HG03521 (cell line): ENCODE results near the gene RPLP2.

ENCODE experiments used
- ATAC-seq: cut with Tn5 transposase; IDR thresholded peaks from one replicate; pipeline ENCODE4 v1.9.1; 2021; ENCODE audit warnings: mild to moderate bottlenecking, moderate library complexity; ENCODE audit not compliant: unreplicated experiment

Gene RPLP2

GRCh38 chr11:833114-833791 lies 23.5 kb downstream of the RPLP2 start:
- ATAC-seq = no peak

DNA sequence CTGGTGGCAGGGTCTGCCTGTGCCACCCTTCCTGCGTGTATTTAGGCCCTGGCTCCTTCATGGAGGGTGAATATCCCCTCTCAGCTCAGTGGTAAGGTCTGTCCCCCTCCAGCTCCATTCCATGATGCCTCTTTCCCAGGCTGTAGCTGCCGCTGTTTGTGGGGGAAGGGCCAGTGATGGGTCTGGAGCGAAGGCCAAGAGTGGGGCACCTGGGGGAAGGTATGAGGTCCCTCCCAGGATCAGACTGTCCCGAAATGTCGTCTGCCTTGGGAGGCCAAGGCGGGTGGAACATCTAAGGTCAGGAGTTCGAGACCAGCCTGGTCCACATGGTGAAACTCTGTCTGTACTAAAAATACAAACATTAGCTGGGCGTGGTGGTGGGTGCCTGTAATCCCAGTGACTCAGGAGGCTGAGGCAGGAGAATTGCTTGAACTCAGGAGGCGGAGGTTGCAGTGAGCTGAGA lies 24.1 kb downstream of the RPLP2 start:
- ATAC-seq = no peak

DNA sequence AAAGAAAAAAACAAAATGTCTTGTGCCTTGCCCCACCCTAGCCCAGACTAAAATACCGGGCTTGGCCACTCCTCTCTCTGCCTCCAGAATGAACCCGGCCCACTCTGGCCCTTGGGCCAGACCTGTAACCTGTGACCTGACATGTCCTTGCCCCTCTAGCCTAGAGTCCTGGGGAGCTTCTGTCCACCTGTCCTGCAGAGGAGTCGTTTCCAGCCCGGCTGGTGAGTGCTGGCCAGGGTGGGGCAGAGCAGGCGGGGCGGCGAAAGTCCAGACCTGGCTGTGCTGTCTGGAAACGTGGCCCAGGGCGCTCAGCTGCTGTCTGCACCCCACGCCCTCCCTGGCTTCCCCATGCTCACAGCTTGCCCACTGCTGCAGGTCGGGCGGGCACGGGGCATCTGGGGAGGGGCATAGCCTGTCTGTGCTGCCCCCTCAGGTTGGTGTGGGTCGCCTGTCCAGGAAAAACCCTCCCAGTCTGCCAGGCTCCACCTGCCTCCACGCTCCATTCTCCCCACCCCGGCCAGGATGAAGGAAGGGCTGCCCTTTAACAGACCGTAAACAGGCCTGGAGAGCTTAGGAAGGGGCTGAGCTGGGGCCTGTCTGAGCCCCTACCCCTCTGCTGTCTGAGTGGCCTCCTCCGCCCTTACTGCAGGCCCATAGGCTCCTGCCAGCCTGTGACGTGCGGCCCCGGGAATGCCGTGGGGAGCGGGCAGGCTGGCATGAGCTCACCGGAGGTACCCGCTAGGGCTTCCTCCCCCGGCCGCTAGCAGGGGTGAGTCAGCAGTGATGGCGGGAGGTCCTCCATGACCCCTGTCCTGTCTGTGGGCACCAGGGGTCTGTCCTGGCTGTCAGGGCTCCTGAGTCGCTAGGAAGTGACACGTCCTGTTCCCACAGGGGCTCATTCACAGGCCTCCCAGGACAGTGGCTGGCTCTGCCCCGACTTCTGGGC lies 24.9 kb downstream of the RPLP2 start:
- no peak for ATAC-seq

GRCh38 chr11:836274-836673 lies 26.5 kb downstream of the RPLP2 start:
- ATAC-seq = no peak

DNA sequence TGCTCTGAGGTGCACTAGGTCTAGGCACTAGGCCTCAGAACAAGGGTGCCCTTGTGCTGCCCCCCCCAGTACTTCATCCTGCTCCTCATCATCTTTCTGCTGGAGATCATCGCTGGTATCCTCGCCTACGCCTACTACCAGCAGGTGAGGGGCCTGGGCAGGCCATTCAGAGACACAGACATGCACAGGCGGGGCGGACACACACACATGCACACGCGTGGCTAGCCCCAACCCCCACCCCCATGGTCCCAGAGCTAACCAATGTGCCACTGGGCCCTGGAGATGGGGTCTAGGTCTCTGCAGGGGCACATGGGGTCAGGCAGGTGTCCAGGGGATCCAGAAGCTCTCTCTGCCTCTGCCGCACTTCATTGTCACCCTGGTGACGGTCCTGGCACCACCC lies 26.9 kb downstream of the RPLP2 start:
- no peak for ATAC-seq

DNA sequence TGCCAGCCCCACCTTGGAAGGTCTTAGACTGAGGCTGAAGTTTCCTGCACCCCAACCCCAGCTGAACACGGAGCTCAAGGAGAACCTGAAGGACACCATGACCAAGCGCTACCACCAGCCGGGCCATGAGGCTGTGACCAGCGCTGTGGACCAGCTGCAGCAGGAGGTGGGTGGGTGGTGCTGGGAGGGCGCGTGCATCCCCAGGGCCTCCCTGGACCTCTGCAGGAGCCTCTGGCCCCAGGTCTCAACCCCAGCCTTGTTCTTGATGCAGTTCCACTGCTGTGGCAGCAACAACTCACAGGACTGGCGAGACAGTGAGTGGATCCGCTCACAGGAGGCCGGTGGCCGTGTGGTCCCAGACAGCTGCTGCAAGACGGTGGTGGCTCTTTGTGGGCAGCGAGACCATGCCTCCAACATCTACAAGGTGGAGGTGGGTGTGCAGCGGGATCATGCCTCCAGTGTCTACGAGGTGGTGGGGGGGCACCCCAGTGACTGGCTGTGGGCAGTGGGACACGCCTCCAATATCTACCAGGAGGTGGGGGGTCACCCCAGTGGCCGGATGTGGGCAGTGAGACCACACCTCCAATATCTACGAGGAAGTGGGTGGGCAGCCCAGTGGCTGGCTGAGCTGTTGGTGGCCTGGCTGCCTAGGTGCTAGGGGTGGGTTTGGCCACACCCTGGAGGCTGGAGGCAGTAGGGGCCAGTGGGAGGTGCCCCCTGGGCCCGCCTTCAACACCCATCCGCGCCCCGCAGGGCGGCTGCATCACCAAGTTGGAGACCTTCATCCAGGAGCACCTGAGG lies 27.6 kb downstream of the RPLP2 start:
- no peak for ATAC-seq

DNA sequence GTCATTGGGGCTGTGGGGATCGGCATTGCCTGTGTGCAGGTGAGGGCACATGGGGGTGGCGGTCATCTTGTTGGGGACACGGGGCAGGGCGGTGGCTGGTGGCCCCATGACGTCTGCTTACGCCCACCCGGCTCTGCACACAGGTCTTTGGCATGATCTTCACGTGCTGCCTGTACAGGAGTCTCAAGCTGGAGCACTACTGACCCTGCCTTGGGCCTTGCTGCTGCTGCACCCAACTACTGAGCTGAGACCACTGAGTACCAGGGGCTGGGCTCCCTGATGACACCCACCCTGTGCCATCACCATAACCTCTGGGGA lies 28.2 kb downstream of the RPLP2 start:
- no peak for ATAC-seq

DNA sequence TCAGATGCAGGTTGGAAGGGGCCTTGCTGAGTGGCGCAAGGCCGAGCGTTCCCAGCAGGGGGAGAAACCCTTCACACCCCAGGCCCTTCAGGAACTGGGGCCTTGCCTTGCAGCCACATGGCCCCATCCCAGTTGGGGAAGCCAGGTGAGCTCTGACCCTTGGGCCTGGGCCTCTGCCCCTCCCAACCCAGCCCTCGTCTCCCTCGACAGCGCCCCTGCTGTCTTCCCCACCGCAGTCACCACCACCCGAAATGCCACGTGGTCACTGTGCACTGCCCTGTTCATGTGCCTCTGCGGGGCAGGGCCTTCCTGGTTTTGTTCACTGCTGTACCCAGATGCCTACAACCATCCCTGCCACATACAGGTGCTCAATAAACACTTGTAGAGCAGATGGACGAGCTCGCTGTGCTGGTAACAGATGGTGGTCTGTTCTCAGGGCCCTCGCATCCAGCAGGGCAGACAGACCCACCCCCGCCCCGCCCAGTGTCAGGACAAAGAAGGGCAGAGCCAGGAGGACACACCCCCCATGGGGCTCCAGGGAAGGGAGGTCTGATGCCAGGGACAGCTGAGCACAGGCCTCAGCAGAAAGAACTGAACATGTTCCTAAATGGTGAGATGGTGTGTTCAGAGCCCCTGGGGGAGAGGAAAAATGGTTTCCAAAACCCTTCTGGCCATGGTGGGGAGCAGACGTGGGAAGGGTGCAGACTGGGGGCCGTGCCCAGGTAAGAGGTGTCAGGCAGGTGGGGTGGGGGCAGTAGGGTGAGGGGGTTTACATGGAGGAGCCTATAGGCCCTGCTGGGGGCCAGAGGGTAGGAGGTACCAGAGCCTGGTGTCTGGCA lies 28.9 kb downstream of the RPLP2 start:
- no peak for ATAC-seq

GRCh38 chr11:839280-839623 lies 29.5 kb downstream of the RPLP2 start:
- no peak for ATAC-seq

DNA sequence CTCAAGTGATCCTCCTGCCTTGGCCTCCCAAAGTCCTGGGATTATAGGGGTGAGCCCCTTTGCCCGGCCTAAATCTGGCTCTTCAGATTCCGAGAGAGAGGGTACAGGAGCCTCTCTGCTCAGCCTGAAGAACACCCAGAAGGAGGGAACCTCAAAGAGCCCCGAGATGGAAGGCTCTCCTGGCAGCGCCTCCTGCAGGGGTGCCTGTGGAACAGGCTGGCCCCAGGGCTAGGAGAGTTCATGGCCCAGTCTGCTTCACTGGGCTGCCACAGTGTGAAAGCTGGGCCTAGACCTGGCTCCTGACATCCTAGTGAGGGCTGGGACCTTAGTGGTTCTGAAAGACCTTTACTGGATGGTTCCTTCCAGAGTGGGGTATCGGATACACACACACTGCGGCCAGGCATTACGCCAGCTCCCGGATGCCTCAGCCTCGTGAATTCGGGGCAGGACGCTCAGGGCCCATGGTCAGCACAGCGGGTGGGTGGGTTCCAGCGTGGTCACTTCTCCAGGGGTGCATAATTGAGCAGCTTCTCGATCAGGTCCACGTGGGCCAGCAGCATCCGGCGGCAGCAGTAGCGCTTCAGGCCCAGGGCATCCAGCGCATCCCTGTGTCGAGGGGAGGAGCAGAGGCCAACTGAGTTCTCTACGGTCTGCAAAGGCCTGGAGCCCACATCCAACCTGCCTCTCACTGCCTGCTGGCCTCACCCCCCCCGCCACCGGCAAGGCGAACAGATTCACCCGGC lies 30.3 kb downstream of the RPLP2 start:
- ATAC-seq = no peak

DNA sequence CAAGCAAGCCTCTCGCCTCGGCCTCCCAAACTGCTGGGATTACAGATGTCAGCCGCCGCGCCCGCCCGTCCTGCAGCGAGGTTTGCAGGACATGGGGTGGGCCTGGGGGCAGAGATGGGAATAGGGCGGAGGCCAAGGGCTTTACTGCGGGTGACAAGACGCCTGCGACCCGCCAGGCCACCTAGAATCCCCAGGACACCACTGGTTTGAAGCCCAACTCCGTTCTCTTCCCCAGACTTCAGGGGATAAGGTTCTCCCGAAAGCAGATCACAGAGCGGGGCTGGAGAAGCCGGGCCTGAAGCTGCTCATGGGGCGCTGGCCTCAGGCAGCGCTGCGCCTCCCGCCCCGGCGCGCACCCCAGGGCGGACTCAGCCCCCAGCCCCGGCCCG lies 32.2 kb downstream of the RPLP2 start:
- ATAC-seq = peak; percentile 16

DNA sequence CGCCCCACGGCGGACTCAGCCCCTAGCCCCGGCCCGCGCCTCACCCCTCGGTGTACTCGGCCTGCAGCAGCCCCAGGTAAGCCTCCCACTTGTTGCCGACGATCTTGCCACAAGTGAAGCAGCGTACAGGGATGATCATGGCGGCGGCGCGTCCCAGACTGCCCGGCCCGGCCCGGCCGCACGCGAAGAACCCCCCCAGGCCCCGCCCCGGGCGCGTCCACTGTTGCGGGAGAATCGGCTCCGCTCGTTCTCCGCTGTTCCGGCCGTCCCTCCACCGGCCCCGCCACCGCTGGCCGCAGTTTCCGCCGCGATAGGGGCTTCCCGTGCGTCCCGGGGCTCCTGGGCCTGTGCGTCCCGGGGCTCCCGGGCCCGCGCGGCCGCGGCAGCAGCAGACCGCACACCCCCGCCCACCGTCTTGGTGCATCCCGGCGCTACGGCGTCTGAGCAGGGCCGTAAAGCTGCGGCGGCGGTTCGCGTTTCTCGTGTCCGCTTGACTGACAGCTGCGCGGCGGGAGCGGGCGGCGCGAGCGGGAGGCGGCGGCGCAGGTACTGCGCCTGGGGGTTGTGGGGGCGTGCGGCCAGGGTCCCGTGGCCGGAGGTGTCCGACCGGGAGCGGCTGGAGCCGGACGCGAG lies 32.7 kb downstream of the RPLP2 start, which contains the start of the genes POLR2L and TSPAN4:
Gene POLR2L (minus strand): TSS at position 160 of the 633 bp plus-strand sequence. CDS start 21 bp downstream, at position 139.
Gene TSPAN4 (plus strand): TSS at position 483 of the 633 bp plus-strand sequence. CDS start 7,453 bp downstream, outside the sequence.
- ATAC-seq = peak; percentile 63

- peak; percentile 2 for ATAC-seq
These were observed 33.4 kb downstream of the RPLP2 start for GRCh38 chr11:843086-843734.

DNA sequence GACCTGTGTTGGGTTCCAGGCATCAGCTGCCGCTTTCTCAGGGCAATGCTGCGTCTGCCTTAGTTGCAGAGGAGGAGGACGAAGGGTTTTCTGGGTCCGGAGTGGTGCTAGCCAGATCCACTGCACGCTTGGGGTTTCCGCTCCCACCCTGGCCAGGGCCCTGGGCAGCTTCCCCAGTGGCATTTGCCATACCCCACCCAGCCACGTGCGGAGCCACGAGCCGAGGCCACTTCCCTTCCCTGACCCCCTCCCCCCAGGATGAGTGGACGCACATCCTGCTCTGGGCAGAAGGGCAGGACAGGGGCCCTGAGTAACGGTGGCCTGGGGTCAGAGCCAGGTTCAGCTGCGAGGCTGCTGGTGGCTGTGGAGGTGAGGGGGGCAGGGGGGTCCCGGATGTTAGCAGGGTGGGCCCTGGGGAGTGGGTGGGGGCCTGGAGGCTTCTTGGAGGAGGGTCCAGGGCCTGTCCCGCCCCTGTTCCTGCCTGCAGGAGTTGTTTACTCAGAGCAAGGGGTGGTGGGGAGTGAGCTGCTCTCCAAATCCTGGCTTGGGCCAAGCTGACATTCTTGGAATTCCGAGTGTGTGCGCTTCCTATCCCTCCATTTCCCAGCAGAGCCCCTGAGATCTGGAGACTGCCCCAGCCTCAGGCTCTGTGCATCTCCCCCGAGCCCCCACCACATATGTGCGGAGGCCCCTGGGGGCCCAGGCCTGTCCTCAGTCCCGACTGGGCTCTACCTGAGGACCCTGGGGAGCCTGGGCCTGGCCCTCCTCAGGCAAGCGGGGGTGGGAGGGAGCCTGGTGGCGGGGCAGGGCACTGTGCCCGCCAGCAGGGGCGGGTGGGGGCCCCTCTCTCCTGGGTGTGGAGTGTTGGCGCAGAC lies 34.3 kb downstream of the RPLP2 start:
- ATAC-seq = no peak

DNA sequence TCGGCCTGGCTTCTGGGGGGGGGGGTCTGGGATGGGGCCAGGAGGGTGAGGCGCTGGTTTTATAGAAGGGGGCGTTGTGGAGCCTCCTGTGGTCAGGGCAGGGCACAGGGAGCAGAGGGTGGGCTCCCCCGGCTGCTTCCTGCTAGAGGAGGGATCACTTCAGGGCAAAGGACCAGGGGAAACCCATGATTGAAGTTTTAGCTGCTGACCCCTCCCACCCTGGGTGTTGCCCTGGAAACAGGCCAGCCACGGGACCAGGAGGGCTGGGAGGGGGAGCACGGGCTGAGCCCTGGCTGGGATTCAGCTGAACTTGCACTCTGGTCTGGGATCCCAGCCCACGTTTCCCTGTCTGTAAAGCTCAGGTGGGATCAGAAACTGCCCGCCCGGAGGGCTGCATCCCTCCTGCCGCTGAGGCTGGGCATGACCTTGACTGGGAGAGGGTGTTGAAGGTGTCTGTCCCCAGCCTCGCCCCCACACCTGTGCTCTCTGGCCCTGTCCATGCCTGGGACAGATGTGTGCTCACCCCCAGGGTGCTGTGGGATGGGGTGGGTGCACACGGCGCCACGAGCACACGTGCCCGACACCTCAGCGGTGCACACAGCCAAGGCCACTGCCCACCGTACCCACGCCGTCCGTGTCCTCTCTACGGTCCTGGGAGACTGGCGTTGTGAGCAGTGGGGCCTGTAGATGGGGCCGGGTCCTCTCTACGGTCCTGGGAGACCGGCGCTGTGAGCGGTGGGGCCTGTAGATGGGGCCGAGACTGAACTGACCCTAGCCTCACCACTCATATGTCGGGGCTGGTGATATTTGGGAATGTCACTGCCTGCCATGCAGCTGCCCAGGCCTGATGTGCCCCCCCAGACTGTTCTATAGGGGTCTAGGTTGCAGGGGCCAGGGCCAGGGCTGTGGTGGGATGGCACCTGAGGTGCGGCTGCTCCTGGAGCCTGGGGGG lies 35.2 kb downstream of the RPLP2 start:
- no peak for ATAC-seq

DNA sequence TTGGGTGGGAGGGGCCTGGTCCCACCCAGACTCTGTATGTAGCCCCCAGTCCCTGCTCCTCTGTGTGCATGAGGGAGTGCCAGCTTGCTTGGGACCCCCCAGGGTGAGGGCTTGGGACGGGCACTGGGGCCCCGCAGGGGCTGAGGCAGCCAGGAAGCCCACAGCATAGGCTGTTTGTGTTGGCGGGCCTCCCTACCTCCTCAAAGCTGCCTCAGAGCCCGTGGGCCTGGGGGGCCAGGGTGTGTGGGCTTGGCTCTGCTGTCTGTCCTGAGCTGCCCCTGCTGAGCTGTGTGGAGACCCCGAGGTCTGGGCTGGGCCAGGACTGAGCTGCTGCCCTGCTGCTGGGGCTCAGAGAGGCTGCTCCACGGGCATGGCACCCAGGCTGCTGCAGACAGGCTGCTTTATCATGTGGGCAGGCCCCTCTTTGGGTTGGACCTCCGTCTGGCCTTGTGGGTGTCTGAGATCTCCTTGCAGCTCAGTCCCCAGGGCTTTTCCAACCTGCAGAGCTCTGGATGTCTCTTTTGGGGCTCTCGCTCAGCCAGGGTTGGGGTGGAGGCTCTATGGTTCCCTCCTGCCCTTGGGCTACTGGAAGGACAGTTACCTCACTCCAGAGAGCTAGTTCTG lies 36.2 kb downstream of the RPLP2 start:
- no peak for ATAC-seq
